Caco-2 (cell line): ENCODE measurements around the gene DGKI. TPM values are rescaled to one million over a fixed set of nuclear protein-coding genes. Genes with fewer than 3 reads are reported as not detected.

Experiments used
- BruUV-seq: library from RNA; stranded (reverse); fragments of 400-500 nt; replicated peaks from 2 replicates; lab custom pipeline; 2021; lab: Mats Ljungman, UMichigan
- CTCF ChIA-PET: fragments of 300-600 bp; sonication (Branson Sonifier 250); formaldehyde crosslinking; loops from one replicate; lab custom pipeline; 2022; ENCODE audit warnings: antibody characterized with exemption; lab: Charles Lee
- POLR2A ChIA-PET: fragments of 300-600 bp; sonication (Branson Sonifier 250); formaldehyde crosslinking; loops from one replicate; lab custom pipeline; 2022; ENCODE audit warnings: antibody characterized with exemption; lab: Charles Lee
- DNase-seq, 2 experiments: peaks; one replicate each; pipeline versions ENCODE4 v3.0.0 to v3.0.0-alpha.2; 2020 to 2022
- H3K27me3 ChIP-seq: replicated peaks from 2 replicates; pipeline ENCODE4 v1.6.0; 2011; ENCODE audit warnings: low read length; ENCODE audit not compliant: control insufficient read depth, insufficient read depth
- H3K36me3 ChIP-seq: 2 replicates; pipeline ENCODE4 v1.5.1; 2011; ENCODE audit warnings: low read length; ENCODE audit not compliant: control insufficient read depth, insufficient read depth
- H3K4me1 ChIP-seq: fragments of 250-450 bp; sonication (Bioruptor Pico); 2 replicates; pipeline ENCODE4 v1.5.1; 2020; ENCODE audit warnings: mild to moderate bottlenecking
- H3K4me3 ChIP-seq: 2 replicates; pipeline ENCODE4 v1.5.1; 2011; ENCODE audit warnings: low read depth, mild to moderate bottlenecking, control low read depth, low read length
- H3K9me3 ChIP-seq: fragments of 250-450 bp; sonication (Bioruptor Pico); 2 replicates; pipeline ENCODE4 v1.5.1; 2020; ENCODE audit warnings: mild to moderate bottlenecking, moderate library complexity
- H3K27ac Mint-ChIP-seq: one replicate; pipeline ENCODE4 v1.8.0; 2022; ENCODE audit warnings: mixed read lengths; ENCODE audit not compliant: unreplicated experiment
- H3K27me3 Mint-ChIP-seq: one replicate; pipeline ENCODE4 v1.8.0; 2022; ENCODE audit warnings: mixed read lengths; ENCODE audit not compliant: insufficient read depth, unreplicated experiment
- H3K36me3 Mint-ChIP-seq: one replicate; pipeline ENCODE4 v1.8.0; 2022; ENCODE audit warnings: mild to moderate bottlenecking, mixed read lengths; ENCODE audit not compliant: insufficient read depth, unreplicated experiment
- H3K4me1 Mint-ChIP-seq: one replicate; pipeline ENCODE4 v1.8.0; 2022; ENCODE audit warnings: low read depth, mixed read lengths; ENCODE audit not compliant: unreplicated experiment
- H3K4me3 Mint-ChIP-seq: one replicate; pipeline ENCODE4 v1.8.0; 2022; ENCODE audit warnings: mild to moderate bottlenecking, moderate library complexity, mixed read lengths; ENCODE audit not compliant: unreplicated experiment
- H3K9me3 Mint-ChIP-seq: one replicate; pipeline ENCODE4 v1.8.0; 2022; ENCODE audit warnings: mixed read lengths; ENCODE audit not compliant: unreplicated experiment
- CTCF ChIP-seq, 2 experiments: fragments of 200-600 bp in 1 of 2; IDR thresholded peaks; 1 replicate in 1 of 2; 2 replicates in 1 of 2; pipeline versions ENCODE4 v1.5.1 to v1.8.0; 2011 to 2022; ENCODE audit warnings: antibody characterized with exemption in 1 of 2, control low read depth in 1 of 2, inconsistent platforms in 1 of 2, low read depth in 1 of 2, low read length in 1 of 2, mild to moderate bottlenecking in 1 of 2, moderate library complexity in 1 of 2; ENCODE audit not compliant: insufficient read depth in 1 of 2, severe bottlenecking in 1 of 2, unreplicated experiment in 1 of 2
- intact Hi-C: fragments of 100-400 bp; cut with micrococcal nuclease; formaldehyde crosslinking; loops from one replicate; pipeline ENCODE4 v1.10.0; 2022; ENCODE audit not compliant: unreplicated experiment
- total RNA-seq: library from RNA; stranded (reverse); gene quantifications from 2 replicates; pipeline ENCODE4 v1.2.3, GENCODE V29; 2022

The DGKI gene
- total RNA-seq, 1 experiment from 2014 or later = 0.84 TPM

GRCh38 chr7:137652721-137653120 is 194.1 kb downstream of the DGKI start:
- H3K36me3 ChIP-seq = no peaks in the 10 kb centered on the region
- no TSS peak for BruUV-seq
- intact Hi-C loops = no loop called here
- no peaks in the 10 kb centered on the region for H3K4me1 ChIP-seq
- H3K4me3 Mint-ChIP-seq = no peak overlapping the region
- no peaks in the 10 kb centered on the region for H3K9me3 Mint-ChIP-seq
- POLR2A ChIA-PET = no interaction called here
- no peaks in the 10 kb centered on the region for H3K9me3 ChIP-seq
- CTCF ChIA-PET = no interaction called here
- no peak for TF ChIP-seq CTCF (IDR thresholded peaks at IDR 0.05; ENCODE audit: insufficient read depth in 1 of 2, low read depth in 1 of 2, low read length in 1 of 2, severe bottlenecking in 1 of 2, unreplicated experiment in 1 of 2)
- peaks cover 2% of the 10 kb centered on the region for H3K27me3 Mint-ChIP-seq
- H3K36me3 Mint-ChIP-seq = no peaks in the 10 kb centered on the region
- no peak overlapping the region for H3K27ac Mint-ChIP-seq
- no peaks in the 10 kb centered on the region for H3K27me3 ChIP-seq
- H3K4me3 ChIP-seq = no peak overlapping the region
- DNase-seq = no peak
- H3K4me1 Mint-ChIP-seq = no peaks in the 10 kb centered on the region

DNA sequence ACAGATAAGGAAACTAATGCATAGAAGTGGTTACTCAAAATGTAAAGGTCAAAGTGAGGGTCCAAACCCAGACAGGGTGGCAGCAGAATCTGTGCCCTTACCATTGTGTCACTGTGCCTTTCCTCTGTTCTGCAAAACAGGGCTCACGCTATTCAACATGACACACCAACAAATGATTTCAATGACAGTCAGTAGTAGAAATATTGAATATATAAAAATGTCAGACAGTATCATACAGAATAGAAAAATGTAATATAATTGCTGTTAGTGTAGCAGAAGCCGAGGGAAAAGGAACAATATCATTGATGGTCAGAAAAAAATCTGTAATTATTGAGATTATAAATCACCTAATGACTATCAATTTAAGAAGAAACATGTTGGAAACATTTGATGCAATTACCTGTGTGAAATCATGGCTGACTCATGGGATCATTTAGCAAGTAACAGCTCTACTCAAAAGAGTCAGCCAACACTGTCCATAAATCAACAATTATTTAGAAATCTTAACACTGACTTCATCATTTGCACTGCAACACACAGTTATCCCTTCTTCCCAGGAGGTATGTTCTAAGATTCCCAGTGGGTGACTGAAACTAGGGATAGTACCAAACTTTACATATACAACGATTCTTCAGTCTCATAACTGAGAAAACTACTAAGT is 198.7 kb downstream of the DGKI start:
- H3K27me3 ChIP-seq = no peaks in the 10 kb centered on the region
- no peak for TF ChIP-seq CTCF (IDR thresholded peaks at IDR 0.05; ENCODE audit: insufficient read depth in 1 of 2, low read depth in 1 of 2, low read length in 1 of 2, severe bottlenecking in 1 of 2, unreplicated experiment in 1 of 2)
- no TSS peak for BruUV-seq
- H3K36me3 Mint-ChIP-seq = no peaks in the 10 kb centered on the region
- POLR2A ChIA-PET = no interaction called here
- DNase-seq = no peak
- no peak overlapping the region for H3K27ac Mint-ChIP-seq
- no peak overlapping the region for H3K4me3 ChIP-seq
- H3K4me1 Mint-ChIP-seq = no peaks in the 10 kb centered on the region
- no peak overlapping the region for H3K4me3 Mint-ChIP-seq
- intact Hi-C loops = no loop called here
- no peaks in the 10 kb centered on the region for H3K27me3 Mint-ChIP-seq
- CTCF ChIA-PET = interaction anchor here (0.6 kb wide), 1 partner anchor 253 kb away, joined by 4 read pairs; no protein-coding TSS in a partner anchor
- H3K4me1 ChIP-seq = no peaks in the 10 kb centered on the region
- no peaks in the 10 kb centered on the region for H3K9me3 ChIP-seq
- H3K36me3 ChIP-seq = no peaks in the 10 kb centered on the region
- no peaks in the 10 kb centered on the region for H3K9me3 Mint-ChIP-seq

DNA sequence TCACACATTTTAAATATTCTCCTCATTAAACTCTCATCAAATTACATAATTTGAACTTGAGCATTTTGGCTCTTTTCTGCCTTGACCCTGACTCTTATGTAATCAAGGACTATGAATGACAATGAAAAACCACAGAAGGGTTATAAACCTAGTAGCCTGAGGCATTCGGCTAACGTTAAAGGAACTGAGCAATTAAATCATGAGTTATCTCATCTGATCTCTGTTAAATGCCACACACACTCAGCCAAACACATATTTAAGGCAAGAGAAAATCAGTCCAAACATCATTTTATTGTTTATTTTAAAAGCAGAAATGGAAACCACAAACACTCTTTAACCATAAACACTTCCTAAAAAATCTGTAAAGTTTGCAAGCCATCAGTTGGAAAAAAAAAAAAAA is 204.3 kb downstream of the DGKI start:
- intact Hi-C loops = no loop called here
- Histone ChIP-seq H3K9me3 (no peaks in the 10 kb centered on the region), H3K36me3 (no peaks in the 10 kb centered on the region), H3K27me3 (no peaks in the 10 kb centered on the region), H3K4me1 (no peaks in the 10 kb centered on the region), H3K4me3 (no peak overlapping the region)
- Mint-ChIP-seq H3K27ac (no peak overlapping the region), H3K4me3 (no peak overlapping the region), H3K9me3 (no peaks in the 10 kb centered on the region), H3K36me3 (no peaks in the 10 kb centered on the region), H3K4me1 (no peaks in the 10 kb centered on the region), H3K27me3 (peaks cover 5% of the 10 kb centered on the region)
- no peak for TF ChIP-seq CTCF (IDR thresholded peaks at IDR 0.05; ENCODE audit: insufficient read depth in 1 of 2, low read depth in 1 of 2, low read length in 1 of 2, severe bottlenecking in 1 of 2, unreplicated experiment in 1 of 2)
- no peak for DNase-seq
- ChIA-PET CTCF (no interaction called here), POLR2A (no interaction called here)
- BruUV-seq = no TSS peak
